NCI-H510A (cell line): ENCODE data around the gene GET4.

Experiments used
- DNase-seq: peaks from one replicate; lab custom pipeline; 2025; lab: John Stamatoyannopoulos, UW

GET4 gene

GRCh38 chr7:876077-876971 is at the start of gene GET4:
TSS of gene GET4 (plus strand) at chr7:876554. CDS start at chr7:876646, 92 bp downstream.
- no peak for DNase-seq

GRCh38 chr7:828793-829561 is 47.4 kb upstream of the GET4 start:
- DNase-seq: no peak

GRCh38 chr7:830069-830468 is 46.3 kb upstream of the GET4 start:
- no peak for DNase-seq

GRCh38 chr7:831596-832166 is 44.7 kb upstream of the GET4 start:
- DNase-seq: no peak

GRCh38 chr7:832167-832967 is 44.0 kb upstream of the GET4 start, which contains the start of gene SUN1:
TSS of gene SUN1 (plus strand) at chr7:832476. CDS start at chr7:832525, 49 bp downstream.
- no peak for DNase-seq

- DNase-seq: no peak
Measured at GRCh38 chr7:832968-833424, 43.4 kb upstream of the GET4 start.

GRCh38 chr7:833601-834258 is 42.6 kb upstream of the GET4 start:
- DNase-seq: no peak

GRCh38 chr7:834277-834676 is 42.1 kb upstream of the GET4 start:
- no peak for DNase-seq

GRCh38 chr7:835021-835420 is 41.3 kb upstream of the GET4 start:
- DNase-seq: no peak

GRCh38 chr7:835485-836401 is 40.6 kb upstream of the GET4 start:
- no peak for DNase-seq

- no peak for DNase-seq
Measured at GRCh38 chr7:836429-836828, 39.9 kb upstream of the GET4 start.

GRCh38 chr7:837001-837400 is 39.4 kb upstream of the GET4 start:
- no peak for DNase-seq

GRCh38 chr7:840001-840600 is 36.3 kb upstream of the GET4 start:
- DNase-seq: no peak

GRCh38 chr7:841943-842342 is 34.4 kb upstream of the GET4 start:
- no peak for DNase-seq

GRCh38 chr7:842431-843031 is 33.8 kb upstream of the GET4 start:
- DNase-seq: no peak

GRCh38 chr7:843230-843629 is 33.1 kb upstream of the GET4 start:
- DNase-seq: no peak

- DNase-seq: no peak
Measured at GRCh38 chr7:844043-844442, 32.3 kb upstream of the GET4 start.

GRCh38 chr7:844514-844913 is 31.8 kb upstream of the GET4 start:
- DNase-seq: no peak

- no peak for DNase-seq
Measured at GRCh38 chr7:845091-845490, 31.3 kb upstream of the GET4 start.
